GM18873 (cell line): Measurements from ENCODE around the gene SLC5A4.
"Not testable (repeated sequence)": the region's sequence is repeated elsewhere in the genome, so short reads cannot be mapped to it uniquely, and the experiment has no call there.

ENCODE experiments used
- ATAC-seq: cut with Tn5 transposase; IDR thresholded peaks from one replicate; pipeline ENCODE4 v1.9.1; 2021; ENCODE audit warnings: mild to moderate bottlenecking, moderate library complexity, moderate number of reproducible peaks; ENCODE audit not compliant: unreplicated experiment, low FRiP score

Gene SLC5A4

GRCh38 chr22:32202539-32203180, 52.5 kb downstream of the SLC5A4 start:
- ATAC-seq, result no peak

- no peak for ATAC-seq
These were observed 53.0 kb downstream of the SLC5A4 start for GRCh38 chr22:32202161-32202538.

- no peak for ATAC-seq
These were observed 54.4 kb downstream of the SLC5A4 start for GRCh38 chr22:32200752-32201151.

GRCh38 chr22:32199961-32200360, 55.2 kb downstream of the SLC5A4 start:
- no peak for ATAC-seq

- no peak for ATAC-seq
These were observed 55.8 kb downstream of the SLC5A4 start for GRCh38 chr22:32199341-32199740.

- ATAC-seq, result not testable (repeated sequence)
These were observed 57.5 kb downstream of the SLC5A4 start for GRCh38 chr22:32197553-32198226.

GRCh38 chr22:32195900-32196299, 59.2 kb downstream of the SLC5A4 start:
- not testable (repeated sequence) for ATAC-seq

- not testable (repeated sequence) for ATAC-seq
These were observed 61.8 kb downstream of the SLC5A4 start for GRCh38 chr22:32193346-32193745.

GRCh38 chr22:32191021-32191420, 64.1 kb downstream of the SLC5A4 start:
- not testable (repeated sequence) for ATAC-seq

- no peak for ATAC-seq
These were observed 69.3 kb downstream of the SLC5A4 start for GRCh38 chr22:32185821-32186220.

GRCh38 chr22:32183625-32184024, 71.5 kb downstream of the SLC5A4 start:
- ATAC-seq, result no peak

GRCh38 chr22:32181043-32181442, 74.1 kb downstream of the SLC5A4 start:
- ATAC-seq, result no peak

- ATAC-seq, result no peak
These were observed 77.9 kb downstream of the SLC5A4 start for GRCh38 chr22:32177221-32177765.

- ATAC-seq, result no peak
These were observed 79.2 kb downstream of the SLC5A4 start for GRCh38 chr22:32175683-32176644.

- no peak for ATAC-seq
These were observed 80.0 kb downstream of the SLC5A4 start for GRCh38 chr22:32175115-32175514.
